ENCODE data around the gene HMCN2.

The HMCN2 gene

DNA sequence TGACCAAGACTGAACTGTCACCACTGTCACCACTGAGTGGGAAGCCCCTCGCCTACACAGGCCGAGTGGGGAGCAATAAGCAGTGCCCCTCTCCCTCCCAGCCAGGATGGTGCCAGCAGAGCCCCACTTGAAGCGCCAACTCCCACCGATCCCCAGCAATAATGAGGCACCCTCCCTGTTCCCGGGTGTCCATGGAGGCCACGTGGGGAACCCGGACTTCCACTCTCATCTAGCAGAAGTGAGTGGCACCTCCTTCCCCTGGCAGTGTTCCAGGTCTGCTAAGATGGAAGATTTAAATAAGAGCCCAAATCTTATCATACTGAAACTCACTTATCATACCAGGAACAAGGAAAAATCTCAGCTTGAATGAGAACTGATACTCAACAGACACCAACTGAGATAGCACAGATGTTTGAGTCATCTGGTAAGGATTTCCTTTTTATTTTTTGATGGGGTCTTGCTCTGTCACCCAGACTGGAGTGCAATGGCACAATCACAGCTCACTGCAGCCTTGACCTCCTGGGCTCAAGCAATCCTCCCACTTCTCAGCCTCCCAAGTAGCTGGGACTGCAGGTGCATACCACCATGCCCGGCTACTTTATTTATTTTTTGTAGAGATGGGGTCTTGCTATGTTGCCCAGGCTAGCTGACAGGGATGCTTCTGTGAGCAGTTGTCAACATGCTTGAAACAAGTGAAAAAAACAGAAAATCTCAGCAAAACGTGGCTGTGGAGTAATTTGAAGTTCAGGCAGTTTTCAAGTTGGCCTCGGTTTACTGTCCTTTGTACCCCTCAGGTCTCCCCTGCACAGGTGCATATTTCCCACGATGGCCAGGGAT, 149.6 kb downstream of the HMCN2 start:
- DNase-seq (no peak), ATAC-seq (no peak)
- H3K36me3 Mint-ChIP-seq (ENCODE audit: low read depth): no peaks in the 10 kb centered on the region
- H3K27me3 Mint-ChIP-seq: peaks cover 4% of the 10 kb centered on the region
- H3K27ac Mint-ChIP-seq: no peak overlapping the region
- no peaks in the 10 kb centered on the region for H3K4me1 Mint-ChIP-seq
- no peak overlapping the region for H3K4me3 Mint-ChIP-seq
- no peaks in the 10 kb centered on the region for H3K9me3 Mint-ChIP-seq

DNA sequence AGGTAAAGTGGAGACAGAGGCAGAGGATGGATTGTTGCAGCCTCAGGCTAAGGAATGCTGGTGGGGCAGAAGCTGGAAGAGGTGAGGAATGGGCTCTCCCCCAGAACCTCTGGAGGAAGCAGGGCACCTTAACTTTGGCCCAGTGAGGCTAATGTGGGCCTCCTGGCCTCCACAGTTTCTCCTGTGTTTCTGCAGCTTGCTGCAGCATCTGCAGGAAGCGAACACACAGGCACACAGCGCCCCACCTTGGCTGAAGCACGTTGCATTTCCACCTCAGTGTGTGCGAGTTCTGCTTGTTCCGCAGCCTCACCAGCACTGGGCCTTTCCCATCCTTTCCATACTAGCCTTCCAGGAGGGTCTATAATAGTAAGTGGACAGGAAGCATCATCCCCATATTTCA, 152.0 kb downstream of the HMCN2 start:
- no peak for DNase-seq
- Mint-ChIP-seq H3K27me3 (peaks cover 2% of the 10 kb centered on the region), H3K4me3 (no peak overlapping the region), H3K4me1 (no peaks in the 10 kb centered on the region), H3K36me3 (ENCODE audit: low read depth) (no peaks in the 10 kb centered on the region), H3K9me3 (no peaks in the 10 kb centered on the region), H3K27ac (no peak overlapping the region)
- ATAC-seq: no peak

GRCh38 chr9:130418776-130419175, 153.2 kb downstream of the HMCN2 start:
- no peak overlapping the region for H3K4me3 Mint-ChIP-seq
- H3K27ac Mint-ChIP-seq: no peak overlapping the region
- DNase-seq: no peak
- no peaks in the 10 kb centered on the region for H3K4me1 Mint-ChIP-seq
- no peaks in the 10 kb centered on the region for H3K36me3 Mint-ChIP-seq (ENCODE audit: low read depth)
- no peak for ATAC-seq
- peaks cover 2% of the 10 kb centered on the region for H3K27me3 Mint-ChIP-seq
- no peaks in the 10 kb centered on the region for H3K9me3 Mint-ChIP-seq

- Mint-ChIP-seq H3K4me1 (no peaks in the 10 kb centered on the region), H3K27ac (no peak overlapping the region), H3K27me3 (peaks cover 2% of the 10 kb centered on the region), H3K36me3 (ENCODE audit: low read depth) (no peaks in the 10 kb centered on the region), H3K4me3 (no peak overlapping the region), H3K9me3 (no peaks in the 10 kb centered on the region)
- ATAC-seq (no peak), DNase-seq (no peak)
These were observed 154.0 kb downstream of the HMCN2 start for GRCh38 chr9:130419521-130420035.

DNA sequence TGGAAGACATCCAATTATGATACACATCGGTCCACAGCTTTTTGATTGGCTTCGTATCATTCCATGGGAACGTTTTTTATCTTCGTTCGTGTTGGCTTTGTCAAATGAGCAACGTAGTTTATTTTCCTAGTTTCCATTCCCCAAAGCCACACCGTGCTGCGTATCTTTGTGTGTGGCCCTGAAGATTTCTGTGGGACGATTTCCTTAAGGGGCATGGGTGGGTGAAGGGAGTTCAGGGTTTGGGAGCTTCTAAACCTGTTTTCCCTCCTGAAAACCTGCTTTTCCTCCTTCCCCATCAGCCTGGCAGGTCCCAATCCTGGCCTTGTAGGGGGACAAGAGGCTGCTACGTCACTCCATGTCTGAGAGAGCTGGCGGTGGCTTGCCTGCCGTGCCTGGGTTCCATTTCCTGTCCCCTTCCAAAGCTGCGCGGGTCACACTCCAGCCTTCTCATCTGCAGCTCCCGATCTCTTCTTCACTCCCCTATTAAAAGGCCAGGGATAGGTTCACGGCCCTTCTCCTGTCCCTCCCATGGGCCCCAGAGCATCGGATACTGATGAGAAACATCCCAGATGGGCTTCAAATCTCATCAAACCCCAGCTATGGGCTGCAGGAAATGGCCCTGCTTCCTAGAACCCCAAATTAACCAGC, 155.7 kb downstream of the HMCN2 start:
- Mint-ChIP-seq H3K4me3 (no peak overlapping the region), H3K27ac (no peak overlapping the region), H3K36me3 (ENCODE audit: low read depth) (no peaks in the 10 kb centered on the region), H3K27me3 (peaks cover 2% of the 10 kb centered on the region), H3K4me1 (no peaks in the 10 kb centered on the region), H3K9me3 (no peaks in the 10 kb centered on the region)
- DNase-seq: no peak
- no peak for ATAC-seq

GRCh38 chr9:130421802-130422276, 156.3 kb downstream of the HMCN2 start:
- no peaks in the 10 kb centered on the region for H3K27me3 Mint-ChIP-seq
- H3K4me3 Mint-ChIP-seq: no peak overlapping the region
- H3K36me3 Mint-ChIP-seq (ENCODE audit: low read depth): no peaks in the 10 kb centered on the region
- H3K4me1 Mint-ChIP-seq: no peaks in the 10 kb centered on the region
- DNase-seq (no peak), ATAC-seq (no peak)
- H3K27ac Mint-ChIP-seq: no peak overlapping the region
- H3K9me3 Mint-ChIP-seq: no peaks in the 10 kb centered on the region

- H3K4me3 Mint-ChIP-seq: no peak overlapping the region
- no peaks in the 10 kb centered on the region for H3K27me3 Mint-ChIP-seq
- no peak for DNase-seq
- H3K4me1 Mint-ChIP-seq: no peaks in the 10 kb centered on the region
- H3K36me3 Mint-ChIP-seq (ENCODE audit: low read depth): no peaks in the 10 kb centered on the region
- no peak overlapping the region for H3K27ac Mint-ChIP-seq
- ATAC-seq: no peak
- H3K9me3 Mint-ChIP-seq: no peaks in the 10 kb centered on the region
These were observed 157.0 kb downstream of the HMCN2 start for GRCh38 chr9:130422546-130422945.

DNA sequence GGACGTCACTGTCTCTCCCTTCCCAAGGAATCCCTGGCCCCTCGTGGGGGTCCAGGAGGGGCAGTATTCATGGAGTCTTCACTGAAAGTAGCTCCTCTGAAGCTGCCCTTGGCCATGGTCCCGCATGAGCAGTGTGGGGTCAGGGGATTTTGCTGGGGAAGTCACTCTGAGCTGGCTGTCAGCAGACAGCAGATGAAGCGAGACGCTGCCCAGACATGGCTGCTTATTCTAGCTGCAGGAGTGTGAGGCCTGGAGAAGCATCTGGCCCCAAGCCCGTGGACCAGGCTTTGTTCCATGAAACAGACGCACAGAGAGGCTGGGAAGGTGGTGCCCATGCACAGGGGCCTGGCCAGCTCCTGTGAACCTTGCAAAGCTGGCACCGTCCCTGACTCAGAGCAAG, 157.7 kb downstream of the HMCN2 start:
- Mint-ChIP-seq H3K4me1 (no peaks in the 10 kb centered on the region), H3K27me3 (no peaks in the 10 kb centered on the region), H3K9me3 (no peaks in the 10 kb centered on the region), H3K36me3 (ENCODE audit: low read depth) (no peaks in the 10 kb centered on the region), H3K27ac (no peak overlapping the region), H3K4me3 (no peak overlapping the region)
- no peak for ATAC-seq
- no peak for DNase-seq

GRCh38 chr9:130424595-130425454, 159.3 kb downstream of the HMCN2 start:
- no peak for ATAC-seq
- DNase-seq: no peak
- H3K9me3 Mint-ChIP-seq: no peaks in the 10 kb centered on the region
- H3K4me3 Mint-ChIP-seq: no peak overlapping the region
- no peaks in the 10 kb centered on the region for H3K27me3 Mint-ChIP-seq
- no peaks in the 10 kb centered on the region for H3K36me3 Mint-ChIP-seq (ENCODE audit: low read depth)
- H3K27ac Mint-ChIP-seq: no peak overlapping the region
- H3K4me1 Mint-ChIP-seq: no peaks in the 10 kb centered on the region

DNA sequence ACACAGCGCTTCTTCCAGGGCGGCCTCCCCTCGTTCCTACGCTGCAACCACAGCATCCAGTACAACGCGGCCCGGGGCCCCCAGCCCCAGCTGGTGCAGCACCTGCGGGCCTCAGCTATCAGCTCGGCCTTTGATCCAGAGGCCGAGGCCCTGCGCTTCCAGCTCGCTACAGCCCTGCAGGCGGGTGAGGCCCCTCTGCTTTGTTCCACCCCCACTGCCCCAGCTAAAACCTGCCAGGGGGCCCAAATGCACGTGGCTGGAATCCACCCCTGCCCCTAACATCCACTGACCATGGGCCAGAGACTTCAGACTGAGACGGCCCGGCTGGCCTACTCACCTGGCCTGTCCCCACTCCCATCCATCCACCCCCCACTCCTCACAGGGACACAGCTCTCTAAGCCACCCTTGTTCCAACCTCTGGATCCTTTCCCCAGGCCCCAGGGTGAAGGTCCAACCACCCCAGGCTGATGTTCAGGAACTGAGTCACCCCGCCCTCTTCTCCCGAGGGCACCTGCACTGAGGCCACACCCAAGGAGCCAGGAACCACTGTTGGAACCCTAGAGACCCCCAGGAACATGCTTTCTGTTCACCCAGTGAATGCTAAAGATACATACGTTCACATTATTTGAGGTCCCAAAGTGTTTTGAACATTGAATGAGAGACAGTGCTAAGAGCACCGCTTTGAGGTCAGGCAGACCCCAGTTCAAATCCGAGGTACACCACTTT, 160.3 kb downstream of the HMCN2 start:
- Mint-ChIP-seq H3K36me3 (ENCODE audit: low read depth) (no peaks in the 10 kb centered on the region), H3K4me1 (no peaks in the 10 kb centered on the region), H3K9me3 (no peaks in the 10 kb centered on the region), H3K4me3 (no peak overlapping the region), H3K27ac (no peak overlapping the region), H3K27me3 (peaks cover 4% of the 10 kb centered on the region)
- no peak for ATAC-seq
- DNase-seq: no peak

DNA sequence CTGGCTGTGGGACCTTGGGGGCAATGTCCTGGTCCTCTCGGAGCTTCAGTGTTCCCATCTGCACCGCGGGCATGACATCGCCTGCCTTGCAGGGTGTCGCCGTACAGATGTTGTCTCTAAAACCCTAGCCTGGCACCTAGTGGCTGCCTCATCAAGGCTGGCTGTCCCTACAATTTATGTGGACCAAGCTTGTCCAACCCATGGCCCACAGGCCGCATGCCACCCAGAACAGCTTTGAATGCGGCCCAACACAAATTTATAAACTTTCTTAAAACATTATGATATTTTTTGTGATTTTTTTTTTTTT, 160.9 kb downstream of the HMCN2 start:
- no peaks in the 10 kb centered on the region for H3K9me3 Mint-ChIP-seq
- no peaks in the 10 kb centered on the region for H3K4me1 Mint-ChIP-seq
- peaks cover 4% of the 10 kb centered on the region for H3K27me3 Mint-ChIP-seq
- no peaks in the 10 kb centered on the region for H3K36me3 Mint-ChIP-seq (ENCODE audit: low read depth)
- DNase-seq (no peak), ATAC-seq (no peak)
- no peak overlapping the region for H3K4me3 Mint-ChIP-seq
- H3K27ac Mint-ChIP-seq: no peak overlapping the region

DNA sequence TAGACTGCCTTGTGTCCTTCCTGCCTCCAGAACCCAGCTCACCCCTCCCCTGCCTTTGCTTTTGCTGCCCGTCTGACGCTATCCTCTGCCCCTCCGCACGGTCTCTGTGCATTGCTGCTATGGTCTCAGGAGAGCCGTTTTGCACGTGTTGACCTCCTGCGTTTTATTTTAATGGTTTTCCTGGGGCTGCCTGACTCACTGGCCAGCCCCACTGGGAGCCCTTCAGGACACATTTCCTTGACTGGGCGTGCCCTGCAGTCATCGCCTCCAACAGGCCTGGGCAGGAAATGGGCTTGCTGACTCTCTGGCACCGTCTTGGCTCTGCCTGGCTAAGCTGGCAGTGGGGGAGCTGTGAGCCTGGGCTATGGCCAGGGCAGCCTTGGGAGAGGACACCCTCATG, 161.3 kb downstream of the HMCN2 start:
- H3K4me1 Mint-ChIP-seq: no peaks in the 10 kb centered on the region
- no peaks in the 10 kb centered on the region for H3K9me3 Mint-ChIP-seq
- DNase-seq (no peak), ATAC-seq (no peak)
- H3K4me3 Mint-ChIP-seq: no peak overlapping the region
- H3K27me3 Mint-ChIP-seq: peaks cover 4% of the 10 kb centered on the region
- no peaks in the 10 kb centered on the region for H3K36me3 Mint-ChIP-seq (ENCODE audit: low read depth)
- no peak overlapping the region for H3K27ac Mint-ChIP-seq

- H3K27ac Mint-ChIP-seq: no peak overlapping the region
- H3K36me3 Mint-ChIP-seq (ENCODE audit: low read depth): no peaks in the 10 kb centered on the region
- H3K27me3 Mint-ChIP-seq: peaks cover 5% of the 10 kb centered on the region
- H3K4me3 Mint-ChIP-seq: no peak overlapping the region
- ATAC-seq: no peak
- no peaks in the 10 kb centered on the region for H3K4me1 Mint-ChIP-seq
- H3K9me3 Mint-ChIP-seq: no peaks in the 10 kb centered on the region
- DNase-seq: no peak
These were observed 161.8 kb downstream of the HMCN2 start for GRCh38 chr9:130427326-130427725.

- Mint-ChIP-seq H3K4me1 (no peaks in the 10 kb centered on the region), H3K27me3 (peaks cover 13% of the 10 kb centered on the region), H3K4me3 (no peak overlapping the region), H3K27ac (no peak overlapping the region), H3K9me3 (no peaks in the 10 kb centered on the region), H3K36me3 (ENCODE audit: low read depth) (no peaks in the 10 kb centered on the region)
- no peak for ATAC-seq
- no peak for DNase-seq
These were observed 162.6 kb downstream of the HMCN2 start for GRCh38 chr9:130428086-130428665.
